GM18508 (cell line): ENCODE results near the gene PIGV.

ENCODE experiments used
- ATAC-seq: cut with Tn5 transposase; IDR thresholded peaks from one replicate; pipeline ENCODE4 v1.9.1; 2021; ENCODE audit warnings: moderate number of reproducible peaks; ENCODE audit not compliant: insufficient read depth, unreplicated experiment

Gene PIGV

GRCh38 chr1:26787706-26788514 lies at the start of gene PIGV:
Gene PIGV (plus strand): TSS chr1:26787950. CDS start chr1:26790816, 2,866 bp downstream.
- ATAC-seq, result peak; percentile 25

- no peak for ATAC-seq
Measured at GRCh38 chr1:26739329-26739914, 48.3 kb upstream of the PIGV start.

- ATAC-seq, result no peak
Measured at GRCh38 chr1:26740023-26740634, 47.6 kb upstream of the PIGV start.

GRCh38 chr1:26740952-26741351 lies 46.8 kb upstream of the PIGV start:
- no peak for ATAC-seq

- ATAC-seq, result no peak
Measured at GRCh38 chr1:26743426-26744059, 44.2 kb upstream of the PIGV start.

GRCh38 chr1:26744075-26744959 lies 43.4 kb upstream of the PIGV start:
- peak; percentile 90 for ATAC-seq

GRCh38 chr1:26745191-26745590 lies 42.6 kb upstream of the PIGV start:
- no peak for ATAC-seq

- no peak for ATAC-seq
Measured at GRCh38 chr1:26747048-26747447, 40.7 kb upstream of the PIGV start.

GRCh38 chr1:26748351-26748750 lies 39.4 kb upstream of the PIGV start:
- no peak for ATAC-seq

- ATAC-seq, result no peak
Measured at GRCh38 chr1:26749458-26749857, 38.3 kb upstream of the PIGV start.

GRCh38 chr1:26750428-26750827 lies 37.3 kb upstream of the PIGV start:
- ATAC-seq, result no peak

- no peak for ATAC-seq
Measured at GRCh38 chr1:26752519-26752918, 35.2 kb upstream of the PIGV start.

GRCh38 chr1:26754086-26754874 lies 33.5 kb upstream of the PIGV start:
- ATAC-seq, result no peak

- no peak for ATAC-seq
Measured at GRCh38 chr1:26758358-26758757, 29.4 kb upstream of the PIGV start.

GRCh38 chr1:26759531-26759930 lies 28.2 kb upstream of the PIGV start:
- ATAC-seq, result no peak

GRCh38 chr1:26761217-26761616 lies 26.5 kb upstream of the PIGV start:
- no peak for ATAC-seq

- ATAC-seq, result no peak
Measured at GRCh38 chr1:26767714-26768113, 20.0 kb upstream of the PIGV start.

- ATAC-seq, result no peak
Measured at GRCh38 chr1:26768755-26769154, 19.0 kb upstream of the PIGV start.

- ATAC-seq, result no peak
Measured at GRCh38 chr1:26771285-26771642, 16.5 kb upstream of the PIGV start.
